Measurements from ENCODE around the gene SLC6A3.
"Not testable (repeated sequence)": the region's sequence is repeated elsewhere in the genome, so short reads cannot be mapped to it uniquely, and the experiment has no call there.

Gene SLC6A3

GRCh38 chr5:1431021-1431811 is 14.0 kb downstream of the SLC6A3 start:
- no peak for DNase-seq (ENCODE audit: extremely low read depth, low read depth)
- no peak for TF ChIP-seq CTCF (IDR thresholded peaks at IDR 0.05; ENCODE audit: low read depth, low read length)

DNA sequence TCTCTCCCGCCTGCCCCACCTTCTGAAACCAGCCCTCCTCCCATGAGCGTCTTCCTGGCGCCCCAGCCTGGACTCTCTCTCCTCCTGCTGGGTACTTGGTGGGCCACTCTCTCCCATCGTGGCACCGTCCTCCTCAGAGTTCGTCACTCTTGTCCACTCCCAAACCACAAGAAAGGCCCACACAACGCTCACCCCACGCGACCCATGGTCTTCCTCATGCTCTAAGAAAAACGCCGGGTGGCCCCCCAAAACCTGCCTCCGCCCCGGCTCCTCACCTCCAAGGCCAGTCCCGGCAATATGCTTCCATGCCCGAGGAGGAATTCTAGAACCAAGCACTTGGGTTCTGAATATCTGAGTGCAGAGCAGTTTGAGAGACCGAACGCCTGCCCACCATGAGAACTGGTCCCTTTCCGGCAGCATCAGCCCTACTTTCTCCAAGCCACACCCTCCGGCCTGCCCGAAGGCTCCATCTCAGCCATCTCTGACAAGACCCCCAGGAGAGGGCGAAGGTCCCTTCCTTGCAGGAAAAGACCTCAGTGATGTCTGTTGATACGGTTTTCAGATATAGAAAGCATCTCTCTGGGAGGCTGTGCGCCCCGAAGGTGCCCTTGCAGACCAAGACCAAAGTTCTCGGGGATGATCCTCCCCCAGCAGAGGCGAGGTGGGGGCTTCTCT is 15.0 kb downstream of the SLC6A3 start:
- no peak for DNase-seq (ENCODE audit: extremely low read depth, low read depth)
- TF ChIP-seq CTCF (IDR thresholded peaks at IDR 0.05; ENCODE audit: low read depth, low read length), result no peak

DNA sequence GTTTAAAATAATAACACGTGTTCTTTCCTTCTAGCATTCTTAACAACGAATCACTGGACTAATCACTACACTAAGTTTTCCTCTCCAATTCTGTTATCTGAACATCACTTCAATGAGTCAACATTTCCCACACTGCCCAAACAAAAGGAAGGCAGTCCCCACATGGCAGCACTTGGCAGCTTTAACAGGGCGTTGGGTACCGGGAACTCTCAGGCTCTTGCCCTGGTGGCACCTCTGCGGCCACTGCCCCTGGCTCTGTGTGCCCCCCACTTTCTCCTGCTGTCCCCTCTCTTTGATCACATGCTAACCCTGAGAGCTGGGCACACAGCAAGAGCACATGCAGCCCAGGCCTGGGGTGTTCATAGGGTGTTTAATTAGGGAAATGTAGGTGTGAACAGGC is 15.7 kb downstream of the SLC6A3 start:
- DNase-seq (ENCODE audit: extremely low read depth, low read depth), result no peak
- no peak for TF ChIP-seq CTCF (IDR thresholded peaks at IDR 0.05; ENCODE audit: low read depth, low read length)

GRCh38 chr5:1429066-1429465 is 16.2 kb downstream of the SLC6A3 start:
- no peak for DNase-seq (ENCODE audit: extremely low read depth, low read depth)
- TF ChIP-seq CTCF (IDR thresholded peaks at IDR 0.05; ENCODE audit: low read depth, low read length), result no peak

- DNase-seq (ENCODE audit: extremely low read depth, low read depth), result no peak
- TF ChIP-seq CTCF (IDR thresholded peaks at IDR 0.05; ENCODE audit: low read depth, low read length), result no peak
These were observed 17.1 kb downstream of the SLC6A3 start for GRCh38 chr5:1428107-1428506.

DNA sequence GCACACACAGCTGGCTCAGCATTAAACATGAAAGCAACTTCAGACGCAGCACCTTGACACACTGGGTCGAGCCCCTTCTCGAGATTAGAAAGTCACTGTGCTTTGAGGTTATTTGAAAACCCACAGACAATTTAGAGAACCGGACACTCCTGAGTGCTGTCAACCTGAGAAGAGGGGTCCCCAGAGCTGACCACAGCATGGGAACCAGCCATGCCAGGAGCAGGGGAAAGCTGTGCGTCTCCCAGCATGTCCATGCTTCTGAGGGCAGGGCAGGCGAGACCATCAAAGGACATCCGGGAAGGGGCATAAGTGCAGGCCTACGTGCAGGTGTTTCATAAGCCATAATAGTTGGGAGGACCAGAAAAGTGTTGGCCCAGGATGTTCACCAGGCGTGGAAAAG is 20.5 kb downstream of the SLC6A3 start:
- no peak for TF ChIP-seq CTCF (IDR thresholded peaks at IDR 0.05; ENCODE audit: low read depth, low read length)
- no peak for DNase-seq (ENCODE audit: extremely low read depth, low read depth)

- DNase-seq (ENCODE audit: extremely low read depth, low read depth), result no peak
- TF ChIP-seq CTCF (IDR thresholded peaks at IDR 0.05; ENCODE audit: low read depth, low read length), result no peak
These were observed 21.2 kb downstream of the SLC6A3 start for GRCh38 chr5:1423901-1424603.

GRCh38 chr5:1422522-1422921 is 22.7 kb downstream of the SLC6A3 start:
- not testable (repeated sequence) for DNase-seq (ENCODE audit: extremely low read depth, low read depth)

Data from AG09319 (cell line).